GM19468 (cell line): ENCODE measurements around the gene TMEM266.

Experiments
- ATAC-seq: cut with Tn5 transposase; IDR thresholded peaks from one replicate; pipeline ENCODE4 v1.9.1; 2021; ENCODE audit warnings: mild to moderate bottlenecking, moderate library complexity, moderate number of reproducible peaks; ENCODE audit not compliant: unreplicated experiment; ENCODE audit errors: extremely low read depth

Gene TMEM266

GRCh38 chr15:76177491-76178040 is 117.8 kb downstream of the TMEM266 start:
- no peak for ATAC-seq

GRCh38 chr15:76178296-76179000 is 118.7 kb downstream of the TMEM266 start:
- no peak for ATAC-seq

GRCh38 chr15:76179023-76179422 is 119.2 kb downstream of the TMEM266 start:
- ATAC-seq = no peak

- ATAC-seq = no peak
Measured at GRCh38 chr15:76180321-76180720, 120.5 kb downstream of the TMEM266 start.

- ATAC-seq = no peak
Measured at GRCh38 chr15:76181705-76182107, 121.9 kb downstream of the TMEM266 start.

GRCh38 chr15:76183930-76184649 is 124.3 kb downstream of the TMEM266 start:
- no peak for ATAC-seq

DNA sequence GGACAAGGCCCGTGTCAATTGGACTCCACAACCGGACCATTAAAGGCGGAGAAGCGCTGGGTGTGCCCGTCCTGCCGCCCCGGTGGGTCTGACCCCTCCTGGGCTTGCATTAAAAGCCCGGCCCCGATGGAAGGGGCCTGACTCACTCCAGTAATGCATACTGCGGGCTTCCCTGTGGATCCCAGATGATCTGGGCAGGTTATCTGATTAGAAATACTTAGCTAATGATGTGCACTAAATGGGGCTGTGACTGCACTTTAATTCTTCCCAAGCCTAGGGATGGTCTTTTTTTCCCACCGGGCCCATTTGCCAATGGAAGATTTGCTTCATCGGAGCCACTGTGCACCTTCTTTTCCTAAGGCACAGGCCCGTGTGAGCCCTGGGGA is 124.9 kb downstream of the TMEM266 start:
- ATAC-seq = no peak

DNA sequence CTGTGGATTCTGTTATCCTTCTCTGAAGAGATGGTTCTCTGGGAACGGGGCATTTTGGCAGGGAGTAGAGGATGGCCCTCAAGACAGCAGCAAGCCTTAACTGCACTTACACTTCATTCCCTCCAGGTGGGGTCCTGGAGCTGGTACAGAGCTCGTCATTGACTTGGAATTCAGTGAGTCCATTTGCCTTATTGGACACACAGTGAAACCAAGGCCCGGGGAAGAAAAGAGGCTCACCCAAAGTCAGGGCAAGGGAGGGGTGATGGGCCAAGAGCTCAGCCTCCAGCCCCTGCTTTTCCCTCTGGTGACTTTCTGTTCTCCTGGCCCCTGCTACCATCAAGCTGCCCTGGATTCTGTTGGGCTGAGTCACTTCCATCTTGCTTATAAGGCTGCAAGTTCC is 125.9 kb downstream of the TMEM266 start:
- no peak for ATAC-seq

GRCh38 chr15:76187163-76187562 is 127.4 kb downstream of the TMEM266 start:
- no peak for ATAC-seq

DNA sequence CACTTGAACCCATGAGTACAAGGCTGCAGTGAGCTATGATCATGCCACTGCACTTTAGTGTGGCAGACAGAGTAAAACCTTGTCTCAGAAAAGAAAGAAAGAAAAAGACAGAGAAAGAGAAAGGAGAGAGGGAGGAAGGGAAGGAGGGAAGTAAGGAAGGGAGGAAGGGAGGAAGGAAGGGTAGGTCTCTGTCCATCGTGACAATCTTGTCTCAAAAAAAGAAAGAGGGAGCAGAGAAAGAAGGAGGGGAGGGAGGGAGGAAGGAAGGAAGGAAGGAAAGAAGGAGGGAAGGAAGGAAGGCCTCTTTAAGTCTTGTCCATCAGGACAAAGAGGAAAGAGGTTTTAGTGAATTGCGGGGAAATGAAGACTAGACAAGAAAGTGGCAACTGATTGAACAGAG is 129.3 kb downstream of the TMEM266 start:
- no peak for ATAC-seq

DNA sequence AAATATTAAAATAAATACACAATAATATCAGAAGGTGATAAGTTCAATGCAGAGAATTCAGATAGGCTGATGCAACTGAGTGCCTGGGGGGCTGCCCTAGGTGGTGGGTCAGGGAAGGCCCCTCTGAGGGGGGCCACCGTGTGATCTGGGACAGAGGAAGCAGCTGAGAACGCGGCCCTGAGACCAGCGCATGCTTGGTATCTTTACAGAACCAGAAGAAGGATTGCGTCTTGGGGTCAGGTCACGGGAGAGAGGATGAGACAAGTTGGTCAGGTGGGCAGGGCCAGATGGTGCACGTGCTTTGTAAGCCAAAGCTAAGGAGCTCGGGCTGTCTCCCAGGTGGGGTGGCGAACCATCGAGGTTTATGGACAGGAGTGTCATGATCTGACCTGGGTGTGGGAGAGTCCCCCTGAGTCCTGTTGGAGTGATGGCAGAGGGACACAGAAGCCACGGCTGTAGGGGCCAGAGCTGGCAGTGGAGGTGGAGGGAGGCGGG is 130.3 kb downstream of the TMEM266 start:
- ATAC-seq = no peak

- ATAC-seq = peak; percentile 64
Measured at GRCh38 chr15:76190751-76191538, 131.2 kb downstream of the TMEM266 start.

GRCh38 chr15:76191539-76192244 is 131.9 kb downstream of the TMEM266 start:
- no peak for ATAC-seq

DNA sequence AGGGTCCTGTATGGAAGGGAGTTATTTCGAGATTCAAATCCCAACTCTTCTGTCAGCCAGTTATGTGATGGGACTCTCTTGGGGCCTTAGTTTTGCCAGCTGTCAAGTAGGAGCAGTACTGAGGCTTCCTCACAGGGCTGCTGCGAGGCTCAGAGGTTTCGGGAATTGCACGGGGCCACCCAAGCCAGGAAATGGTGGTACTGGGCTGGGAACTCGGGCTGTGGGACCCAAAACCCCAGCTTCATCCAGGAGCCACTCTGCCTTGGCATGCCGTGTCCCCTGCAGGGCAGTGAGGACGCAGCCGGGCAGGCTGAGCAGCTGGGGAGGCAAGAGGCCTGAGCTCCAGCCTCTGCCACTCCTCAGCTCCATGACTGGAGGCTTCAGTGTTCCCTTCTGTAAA is 132.9 kb downstream of the TMEM266 start:
- ATAC-seq = no peak

GRCh38 chr15:76193934-76194333 is 134.1 kb downstream of the TMEM266 start:
- ATAC-seq = no peak

DNA sequence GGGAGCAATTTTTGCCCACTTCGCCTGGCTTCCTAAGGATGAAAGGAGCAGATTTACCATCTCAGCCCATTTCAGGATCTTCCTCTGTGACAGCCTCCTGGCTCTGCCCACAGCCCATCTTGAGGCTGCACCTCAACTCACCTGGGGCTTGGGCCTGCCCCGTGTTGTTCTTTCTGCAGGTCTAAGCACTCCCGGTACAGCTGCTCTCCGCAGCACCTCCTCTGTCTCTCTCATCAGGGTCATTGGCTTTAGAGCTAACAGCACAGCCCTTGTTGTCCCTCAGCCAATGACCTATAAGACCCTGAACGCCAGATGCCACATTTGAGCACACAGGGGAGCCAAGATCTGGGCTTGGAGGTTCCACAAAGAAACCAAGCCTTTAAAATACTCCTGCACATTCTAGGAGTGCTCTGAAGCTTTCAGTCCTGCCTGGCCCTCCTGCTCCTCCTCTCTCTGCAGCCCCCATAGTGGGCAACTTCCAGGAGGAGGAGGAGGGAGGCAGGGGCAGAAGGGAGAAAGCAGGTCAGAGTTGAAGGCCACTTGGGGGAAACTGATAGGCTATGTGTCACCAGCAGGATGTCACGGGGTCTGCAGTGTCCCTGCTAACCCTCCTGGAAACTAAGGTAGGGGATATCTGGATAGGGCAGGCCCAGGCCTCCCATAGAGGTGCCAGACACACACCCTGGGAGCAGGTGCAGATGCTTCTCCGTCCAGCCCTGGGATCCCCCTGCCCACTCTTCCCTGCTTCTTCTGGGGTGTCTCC is 135.9 kb downstream of the TMEM266 start:
- no peak for ATAC-seq

DNA sequence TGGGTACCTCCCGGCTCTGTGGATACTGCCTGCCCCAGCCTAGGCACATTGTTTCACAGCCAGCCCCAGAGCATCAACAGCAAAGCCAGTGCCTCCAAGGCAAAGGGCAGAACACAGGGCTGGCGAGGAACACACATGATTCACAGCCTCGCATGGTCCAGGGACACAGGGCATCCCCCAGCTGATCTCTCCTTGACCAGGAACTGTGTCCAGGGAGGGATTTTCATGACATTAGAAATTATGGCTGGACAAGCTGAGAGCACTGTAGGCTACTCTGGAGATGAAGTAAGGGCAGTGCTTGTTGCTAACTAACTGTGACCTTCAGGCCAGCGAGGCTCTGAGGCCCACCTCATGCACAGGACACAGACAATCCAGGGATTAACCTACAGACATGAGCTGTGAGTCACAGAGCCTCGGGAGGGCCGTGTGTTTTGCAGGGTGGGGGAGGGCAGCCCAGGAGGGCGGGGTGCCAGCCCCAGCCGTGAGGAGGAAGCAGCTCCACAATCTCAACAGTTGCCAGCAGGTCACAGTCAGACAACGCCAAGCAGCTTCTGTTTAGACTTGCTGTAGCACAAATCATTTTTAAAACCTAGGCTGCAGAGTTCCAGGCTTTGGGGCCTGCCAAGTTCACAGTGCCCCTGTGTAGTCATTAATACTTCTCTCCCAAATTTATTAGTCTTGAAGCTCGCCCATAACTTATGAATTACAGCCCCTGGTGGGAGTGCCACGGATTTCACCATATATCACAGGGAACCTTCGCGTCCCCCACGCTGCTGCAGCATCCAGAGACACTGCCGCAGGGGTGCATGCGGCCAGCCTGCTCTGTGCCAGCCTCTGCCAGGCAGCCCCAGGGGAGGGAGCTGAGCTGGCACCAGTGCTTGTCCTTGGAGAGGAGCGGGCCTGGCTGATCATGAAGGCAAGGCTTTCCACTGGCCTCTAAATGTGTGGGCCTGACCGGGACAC is 136.8 kb downstream of the TMEM266 start:
- no peak for ATAC-seq
